WTC11 (cell line): ENCODE results near the gene GPNMB. TPM values are rescaled to one million over a fixed set of nuclear protein-coding genes. Genes with fewer than 3 reads are reported as not detected.

Experiments used
- ATAC-seq: fragments of 200-7000 bp; cut with Tn5 transposase; 2 replicates; pipeline ENCODE4 v1.10.0; 2021; ENCODE audit warnings: mild to moderate bottlenecking, moderate library complexity
- CTCF ChIA-PET: fragments of 300-600 bp; sonication (Branson Sonifier 250); formaldehyde crosslinking; loops from one replicate; lab custom pipeline; 2021; ENCODE audit warnings: antibody characterized with exemption; lab: Charles Lee
- POLR2A ChIA-PET: fragments of 350-600 bp; sonication (Branson Sonifier 250); formaldehyde crosslinking; loops from one replicate; lab custom pipeline; 2021; ENCODE audit warnings: antibody characterized with exemption; lab: Charles Lee
- DNase-seq: peaks from one replicate; pipeline ENCODE4 v3.0.0; 2021; ENCODE audit warnings: low spot score
- H3K27ac Mint-ChIP-seq: 2 replicates; pipeline ENCODE4 v1.8.0; 2021; ENCODE audit warnings: mixed read lengths
- H3K27me3 Mint-ChIP-seq: 2 replicates; pipeline ENCODE4 v1.8.0; 2021; ENCODE audit warnings: low read depth, mild to moderate bottlenecking, moderate library complexity, mixed read lengths
- H3K36me3 Mint-ChIP-seq: 2 replicates; pipeline ENCODE4 v1.8.0; 2021; ENCODE audit warnings: mixed read lengths
- H3K4me1 Mint-ChIP-seq: 2 replicates; pipeline ENCODE4 v1.8.0; 2022; ENCODE audit warnings: mixed read lengths
- H3K4me3 Mint-ChIP-seq: 2 replicates; pipeline ENCODE4 v1.8.0; 2021; ENCODE audit warnings: mild to moderate bottlenecking, moderate library complexity, mixed read lengths
- H3K9me3 Mint-ChIP-seq: 2 replicates; pipeline ENCODE4 v1.8.0; 2021; ENCODE audit warnings: mixed read lengths
- ELF4 ChIP-seq: sonication (generic); formaldehyde crosslinking; IDR thresholded peaks from 2 replicates; pipeline ENCODE4 v1.8.1; 2022; ENCODE audit warnings: low read depth, mild to moderate bottlenecking, moderate library complexity, missing genetic modification reagents
- FOXJ3 ChIP-seq: sonication (generic); formaldehyde crosslinking; IDR thresholded peaks from 2 replicates; pipeline ENCODE4 v1.9.0; 2021; ENCODE audit warnings: missing genetic modification reagents, mild to moderate bottlenecking, borderline replicate concordance
- GTF2I ChIP-seq: fragments of 250-450 bp; sonication (Bioruptor Pico); conservative IDR thresholded peaks from 2 replicates; pipeline ENCODE4 v1.4.0; 2021; ENCODE audit warnings: mild to moderate bottlenecking
- IRF1 ChIP-seq: sonication (generic); formaldehyde crosslinking; IDR thresholded peaks from 2 replicates; pipeline ENCODE4 v1.8.0; 2023; ENCODE audit warnings: missing genetic modification reagents
- KAT7 ChIP-seq: sonication (generic); formaldehyde crosslinking; IDR thresholded peaks from 2 replicates; pipeline ENCODE4 v1.8.1; 2023; ENCODE audit warnings: missing genetic modification reagents, mild to moderate bottlenecking, borderline replicate concordance
- NR1H2 ChIP-seq: sonication (generic); formaldehyde crosslinking; IDR thresholded peaks from 2 replicates; pipeline ENCODE4 v1.9.0; 2021; ENCODE audit warnings: mild to moderate bottlenecking, moderate library complexity, missing genetic modification reagents
- SOX15 ChIP-seq: fragments of 250-450 bp; sonication (Bioruptor Pico); IDR thresholded peaks from 2 replicates; pipeline ENCODE4 v1.9.0; 2021; ENCODE audit warnings: mild to moderate bottlenecking
- TCF7 ChIP-seq: sonication (generic); formaldehyde crosslinking; IDR thresholded peaks from 2 replicates; pipeline ENCODE4 v1.8.0; 2022; ENCODE audit warnings: mild to moderate bottlenecking, low read depth, missing genetic modification reagents, moderate library complexity
- TP53 ChIP-seq: sonication (generic); formaldehyde crosslinking; IDR thresholded peaks from 2 replicates; pipeline ENCODE4 v1.8.1; 2023; ENCODE audit warnings: mild to moderate bottlenecking, missing genetic modification reagents
- USF2 ChIP-seq: sonication (generic); formaldehyde crosslinking; IDR thresholded peaks from 2 replicates; pipeline ENCODE4 v1.8.1; 2023; ENCODE audit warnings: mild to moderate bottlenecking, missing genetic modification reagents, moderate library complexity
- ZBTB43 ChIP-seq: sonication (generic); formaldehyde crosslinking; IDR thresholded peaks from 2 replicates; pipeline ENCODE4 v1.8.1; 2023; ENCODE audit warnings: mild to moderate bottlenecking, missing genetic modification reagents
- ZNF121 ChIP-seq: sonication (generic); formaldehyde crosslinking; IDR thresholded peaks from 2 replicates; pipeline ENCODE4 v1.8.0; 2023; ENCODE audit warnings: missing genetic modification reagents
- ZNF317 ChIP-seq: sonication (generic); formaldehyde crosslinking; IDR thresholded peaks from 2 replicates; pipeline ENCODE4 v1.8.1; 2023; ENCODE audit warnings: low read depth, mild to moderate bottlenecking, moderate library complexity, missing genetic modification reagents, borderline replicate concordance
- ZSCAN18 ChIP-seq: fragments of 250-450 bp; sonication (Bioruptor Pico); IDR thresholded peaks from 2 replicates; pipeline ENCODE4 v2.1.2; 2022; ENCODE audit warnings: mild to moderate bottlenecking, moderate library complexity
- total RNA-seq: library from RNA; stranded (reverse); gene quantifications from 3 replicates; pipeline ENCODE4 v1.2.3, GENCODE V29; 2021
- TF ChIP-seq, protein P1 (sequence below): fragments of 250-450 bp; sonication (Bioruptor Pico); IDR thresholded peaks from 2 replicates; pipeline ENCODE4 v1.9.0; 2021; ENCODE audit warnings: mild to moderate bottlenecking, borderline replicate concordance

The GPNMB gene
- total RNA-seq, 1 experiment from 2014 or later = 1.1 TPM

- H3K27ac Mint-ChIP-seq = no peak overlapping the region
- no peak for TF ChIP-seq SOX15 (CRISPR knock-in tag)
- TF ChIP-seq TP53 (CRISPR knock-in tag) = no peak
- no peak for TF ChIP-seq FOXJ3 (CRISPR knock-in tag)
- ATAC-seq = no peak
- no peak overlapping the region for H3K4me3 Mint-ChIP-seq
- DNase-seq = no peak
- peaks cover 4% of the 10 kb centered on the region; the same call in 1 of the 2 replicates for H3K27me3 Mint-ChIP-seq
- H3K4me1 Mint-ChIP-seq = peaks cover 11% of the 10 kb centered on the region
- CTCF ChIA-PET = interaction anchor here (1.2 to 1.6 kb wide), 2 partner anchors 30 to 59 kb away, joined by 4 read pairs; no protein-coding TSS in a partner anchor
- H3K9me3 Mint-ChIP-seq = no peaks in the 10 kb centered on the region
- POLR2A ChIA-PET = interaction anchor here (0.5 to 0.8 kb wide), 2 partner anchors 85 to 315 kb away, joined by 3 to 4 read pairs; no protein-coding TSS in a partner anchor
- no peaks in the 10 kb centered on the region for H3K36me3 Mint-ChIP-seq
Observed at GRCh38 chr7:23213755-23214154, 32.8 kb upstream of the GPNMB start.

DNA sequence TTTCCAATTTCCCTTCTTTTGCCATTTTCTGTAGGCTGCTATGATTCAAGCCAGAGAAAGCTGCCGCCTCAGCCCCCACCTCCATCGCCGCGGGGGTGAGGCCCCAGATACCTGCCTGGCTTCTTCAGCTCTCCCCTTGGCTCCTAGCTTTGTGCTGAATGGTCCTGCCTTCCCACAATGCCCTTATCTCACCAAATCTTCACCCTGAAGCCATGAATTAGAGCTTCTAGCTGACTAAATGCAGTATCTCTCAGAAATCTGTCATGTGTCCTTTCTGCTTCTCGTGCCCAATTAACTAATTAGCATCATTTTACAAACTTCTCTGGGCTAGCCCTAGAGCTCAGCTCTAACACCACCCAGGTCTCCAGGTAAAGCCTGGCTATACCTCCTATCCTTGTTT is 32.2 kb upstream of the GPNMB start:
- peaks cover 11% of the 10 kb centered on the region for H3K4me1 Mint-ChIP-seq
- H3K4me3 Mint-ChIP-seq = no peak overlapping the region
- H3K36me3 Mint-ChIP-seq = no peaks in the 10 kb centered on the region
- CTCF ChIA-PET = interaction anchor here (0.8 to 1.6 kb wide), 4 partner anchors 8 to 128 kb away, joined by 4 read pairs; no protein-coding TSS in a partner anchor
- TF ChIP-seq, protein P1, sequence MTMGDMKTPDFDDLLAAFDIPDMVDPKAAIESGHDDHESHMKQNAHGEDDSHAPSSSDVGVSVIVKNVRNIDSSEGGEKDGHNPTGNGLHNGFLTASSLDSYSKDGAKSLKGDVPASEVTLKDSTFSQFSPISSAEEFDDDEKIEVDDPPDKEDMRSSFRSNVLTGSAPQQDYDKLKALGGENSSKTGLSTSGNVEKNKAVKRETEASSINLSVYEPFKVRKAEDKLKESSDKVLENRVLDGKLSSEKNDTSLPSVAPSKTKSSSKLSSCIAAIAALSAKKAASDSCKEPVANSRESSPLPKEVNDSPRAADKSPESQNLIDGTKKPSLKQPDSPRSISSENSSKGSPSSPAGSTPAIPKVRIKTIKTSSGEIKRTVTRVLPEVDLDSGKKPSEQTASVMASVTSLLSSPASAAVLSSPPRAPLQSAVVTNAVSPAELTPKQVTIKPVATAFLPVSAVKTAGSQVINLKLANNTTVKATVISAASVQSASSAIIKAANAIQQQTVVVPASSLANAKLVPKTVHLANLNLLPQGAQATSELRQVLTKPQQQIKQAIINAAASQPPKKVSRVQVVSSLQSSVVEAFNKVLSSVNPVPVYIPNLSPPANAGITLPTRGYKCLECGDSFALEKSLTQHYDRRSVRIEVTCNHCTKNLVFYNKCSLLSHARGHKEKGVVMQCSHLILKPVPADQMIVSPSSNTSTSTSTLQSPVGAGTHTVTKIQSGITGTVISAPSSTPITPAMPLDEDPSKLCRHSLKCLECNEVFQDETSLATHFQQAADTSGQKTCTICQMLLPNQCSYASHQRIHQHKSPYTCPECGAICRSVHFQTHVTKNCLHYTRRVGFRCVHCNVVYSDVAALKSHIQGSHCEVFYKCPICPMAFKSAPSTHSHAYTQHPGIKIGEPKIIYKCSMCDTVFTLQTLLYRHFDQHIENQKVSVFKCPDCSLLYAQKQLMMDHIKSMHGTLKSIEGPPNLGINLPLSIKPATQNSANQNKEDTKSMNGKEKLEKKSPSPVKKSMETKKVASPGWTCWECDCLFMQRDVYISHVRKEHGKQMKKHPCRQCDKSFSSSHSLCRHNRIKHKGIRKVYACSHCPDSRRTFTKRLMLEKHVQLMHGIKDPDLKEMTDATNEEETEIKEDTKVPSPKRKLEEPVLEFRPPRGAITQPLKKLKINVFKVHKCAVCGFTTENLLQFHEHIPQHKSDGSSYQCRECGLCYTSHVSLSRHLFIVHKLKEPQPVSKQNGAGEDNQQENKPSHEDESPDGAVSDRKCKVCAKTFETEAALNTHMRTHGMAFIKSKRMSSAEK = no peak
- TF ChIP-seq, all 79 proteins: peak for 0
- DNase-seq (no peak), ATAC-seq (no peak)
- no peaks in the 10 kb centered on the region for H3K9me3 Mint-ChIP-seq
- H3K27ac Mint-ChIP-seq = no peak overlapping the region
- POLR2A ChIA-PET = interaction anchor here (0.5 to 0.8 kb wide), 2 partner anchors 84 to 314 kb away, joined by 3 to 4 read pairs; no protein-coding TSS in a partner anchor
- peaks cover 4% of the 10 kb centered on the region; the same call in 1 of the 2 replicates for H3K27me3 Mint-ChIP-seq

DNA sequence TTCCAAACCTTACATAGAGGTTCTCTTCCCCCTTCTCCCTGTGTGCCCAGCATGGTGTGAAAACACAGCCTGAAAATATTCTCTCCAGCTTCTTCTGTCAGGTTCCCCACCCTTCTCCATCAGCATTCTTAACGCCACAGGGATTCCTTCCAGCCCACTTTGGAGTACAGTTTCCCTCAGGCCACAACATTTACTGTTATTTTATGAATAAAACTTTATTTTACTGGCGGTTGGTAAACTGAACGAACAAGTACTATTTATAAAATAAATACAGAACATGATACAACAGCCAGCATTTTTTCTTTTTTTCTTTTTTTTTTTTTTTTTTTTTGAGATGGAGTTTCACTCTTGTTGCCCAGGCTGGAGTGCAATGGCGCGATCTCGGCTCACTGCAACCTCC is 31.6 kb upstream of the GPNMB start:
- ChIA-PET CTCF (interaction anchor here (0.7 to 1.6 kb wide), 5 partner anchors 8 to 145 kb away, joined by 4 read pairs; no protein-coding TSS in a partner anchor), POLR2A (no interaction called here)
- no peaks in the 10 kb centered on the region for H3K9me3 Mint-ChIP-seq
- H3K4me1 Mint-ChIP-seq = peaks cover 11% of the 10 kb centered on the region
- TF ChIP-seq IRF1 (no peak), GTF2I (no peak), NR1H2 (CRISPR knock-in tag) (no peak), ZSCAN18 (CRISPR knock-in tag) (no peak), ZNF121 (CRISPR knock-in tag) (no peak), TCF7 (CRISPR knock-in tag) (no peak), ZNF317 (CRISPR knock-in tag) (no peak), FOXJ3 (CRISPR knock-in tag) (no peak), KAT7 (CRISPR knock-in tag) (no peak), ZBTB43 (CRISPR knock-in tag) (no peak), USF2 (CRISPR knock-in tag) (no peak), ELF4 (no peak)
- H3K4me3 Mint-ChIP-seq = no peak overlapping the region
- no peak for DNase-seq
- H3K36me3 Mint-ChIP-seq = no peaks in the 10 kb centered on the region
- no peak for ATAC-seq
- peaks cover 4% of the 10 kb centered on the region; the same call in 1 of the 2 replicates for H3K27me3 Mint-ChIP-seq
- no peak overlapping the region for H3K27ac Mint-ChIP-seq
